H9 (cell line): ENCODE data around the gene SLC9A9. TPM values are rescaled to one million over a fixed set of nuclear protein-coding genes. Genes with fewer than 3 reads are reported as not detected.

Experiments used
- DNase-seq: peaks from one replicate; pipeline ENCODE4 v3.0.0-alpha.2; 2017
- H2AFZ ChIP-seq: one replicate; pipeline ENCODE4 v1.6.1; 2013; ENCODE audit warnings: mild to moderate bottlenecking, low read length, control low read depth, moderate library complexity
- H2AK5ac ChIP-seq: 2 replicates; pipeline ENCODE4 v1.6.1; 2013; ENCODE audit warnings: low read length, control low read depth, mixed read lengths; ENCODE audit not compliant: insufficient read length
- H2BK120ac ChIP-seq: one replicate; pipeline ENCODE4 v1.6.1; 2013; ENCODE audit warnings: low read depth, mild to moderate bottlenecking, low read length, control low read depth, inconsistent platforms; ENCODE audit not compliant: poor library complexity, severe bottlenecking
- H2BK12ac ChIP-seq: 2 replicates; pipeline ENCODE4 v1.6.1; 2013; ENCODE audit warnings: low read length, control low read depth, mixed read lengths, low read depth; ENCODE audit not compliant: insufficient read length
- H2BK15ac ChIP-seq: 2 replicates; pipeline ENCODE4 v1.6.1; 2013; ENCODE audit warnings: low read depth, low read length, control low read depth
- H2BK20ac ChIP-seq: one replicate; pipeline ENCODE4 v1.6.1; 2013; ENCODE audit warnings: low read depth, mild to moderate bottlenecking, low read length, control low read depth, inconsistent platforms; ENCODE audit not compliant: poor library complexity, severe bottlenecking
- H2BK5ac ChIP-seq: 2 replicates; pipeline ENCODE4 v1.6.1; 2013; ENCODE audit warnings: low read length, control low read depth, mixed read lengths; ENCODE audit not compliant: insufficient read length
- H3K14ac ChIP-seq: 2 replicates; pipeline ENCODE4 v1.6.1; 2013; ENCODE audit warnings: low read length, control low read depth; ENCODE audit not compliant: insufficient read depth
- H3K18ac ChIP-seq: 2 replicates; pipeline ENCODE4 v1.6.1; 2013; ENCODE audit warnings: low read depth, mild to moderate bottlenecking, mixed read lengths, low read length, control low read depth; ENCODE audit not compliant: insufficient read length
- H3K23ac ChIP-seq: 2 replicates; pipeline ENCODE4 v1.6.1; 2013; ENCODE audit warnings: low read length, control low read depth, mixed read lengths, low read depth; ENCODE audit not compliant: insufficient read length
- H3K23me2 ChIP-seq: 2 replicates; pipeline ENCODE4 v1.6.1; 2013; ENCODE audit warnings: low read depth, mild to moderate bottlenecking, mixed read lengths, low read length, control low read depth; ENCODE audit not compliant: insufficient read length, poor library complexity, severe bottlenecking
- H3K27ac ChIP-seq: 2 replicates; pipeline ENCODE4 v1.5.1; 2013; ENCODE audit warnings: low read length, control low read depth, mixed read lengths, low read depth; ENCODE audit not compliant: insufficient read length
- H3K27me3 ChIP-seq: 2 replicates; pipeline ENCODE4 v1.6.1; 2013; ENCODE audit warnings: low read length, control low read depth, inconsistent platforms; ENCODE audit not compliant: insufficient read depth
- H3K4ac ChIP-seq: 2 replicates; pipeline ENCODE4 v1.6.1; 2013; ENCODE audit warnings: low read depth, mild to moderate bottlenecking, control low read depth, inconsistent platforms, low read length, moderate library complexity
- H3K4me1 ChIP-seq: 2 replicates; pipeline ENCODE4 v1.6.1; 2013; ENCODE audit warnings: low read length, control low read depth, inconsistent platforms; ENCODE audit not compliant: insufficient read depth
- H3K4me2 ChIP-seq: 2 replicates; pipeline ENCODE4 v1.6.1; 2013; ENCODE audit warnings: low read length, control low read depth, mixed read lengths; ENCODE audit not compliant: insufficient read length, insufficient read depth
- H3K56ac ChIP-seq: 2 replicates; pipeline ENCODE4 v1.6.1; 2013; ENCODE audit warnings: low read depth, mild to moderate bottlenecking, mixed read lengths, low read length, control low read depth; ENCODE audit not compliant: insufficient read length
- H3K79me1 ChIP-seq: 2 replicates; pipeline ENCODE4 v1.6.1; 2013; ENCODE audit warnings: low read depth, mild to moderate bottlenecking, moderate library complexity, low read length, control low read depth, inconsistent platforms; ENCODE audit not compliant: insufficient read depth, poor library complexity, severe bottlenecking
- H3K79me2 ChIP-seq: 2 replicates; pipeline ENCODE4 v1.6.1; 2013; ENCODE audit warnings: low read length, control low read depth, inconsistent platforms; ENCODE audit not compliant: insufficient read depth
- H3K9ac ChIP-seq: 2 replicates; pipeline ENCODE4 v1.6.1; 2013; ENCODE audit warnings: low read length, control low read depth, mixed read lengths; ENCODE audit not compliant: insufficient read length; ENCODE audit errors: extremely low read depth
- H3K9me3 ChIP-seq: one replicate; pipeline ENCODE4 v1.6.1; 2013; ENCODE audit warnings: low read depth, low read length, inconsistent platforms; ENCODE audit not compliant: control insufficient read depth
- H3T11ph ChIP-seq: one replicate; pipeline ENCODE4 v1.6.1; 2013; ENCODE audit warnings: mild to moderate bottlenecking, low read length, control low read depth, inconsistent platforms
- H4K20me1 ChIP-seq: one replicate; pipeline ENCODE4 v1.6.1; 2013; ENCODE audit not compliant: control insufficient read depth, insufficient read length, insufficient read depth
- H4K5ac ChIP-seq: 2 replicates; pipeline ENCODE4 v1.6.1; 2013; ENCODE audit warnings: low read depth, mild to moderate bottlenecking, mixed read lengths, low read length, control low read depth; ENCODE audit not compliant: insufficient read length
- H4K8ac ChIP-seq: replicated peaks from 2 replicates; pipeline ENCODE4 v1.6.1; 2013; ENCODE audit warnings: low read length, control low read depth, mixed read lengths, low read depth; ENCODE audit not compliant: insufficient read length
- H4K91ac ChIP-seq: 2 replicates; pipeline ENCODE4 v1.6.1; 2013; ENCODE audit warnings: low read depth, mild to moderate bottlenecking, moderate library complexity, mixed read lengths, low read length, control low read depth; ENCODE audit not compliant: insufficient read length
- H3K27ac Mint-ChIP-seq, 3 experiments: 2 replicates in 2 of 3; 3 replicates in 1 of 3; pipeline ENCODE4 v1.8.0; 2020 to 2021; ENCODE audit warnings: mixed read lengths in 3 of 3, mild to moderate bottlenecking in 1 of 3, moderate library complexity in 1 of 3
- H3K27me3 Mint-ChIP-seq: 2 replicates; pipeline ENCODE4 v1.8.0; 2021; ENCODE audit warnings: low read depth, mild to moderate bottlenecking, moderate library complexity, mixed read lengths
- H3K36me3 Mint-ChIP-seq, 3 experiments: 2 replicates in 2 of 3; 3 replicates in 1 of 3; pipeline ENCODE4 v1.8.0; 2020 to 2021; ENCODE audit warnings: low read depth in 3 of 3, mixed read lengths in 3 of 3; ENCODE audit not compliant: insufficient read depth in 1 of 3
- H3K4me1 Mint-ChIP-seq, 2 experiments: 2 replicates each; pipeline ENCODE4 v1.8.0; 2020; ENCODE audit warnings: mixed read lengths in 2 of 2
- H3K4me3 Mint-ChIP-seq, 2 experiments: 2 replicates in 1 of 2; 3 replicates in 1 of 2; pipeline ENCODE4 v1.8.0; 2020 to 2021; ENCODE audit warnings: mild to moderate bottlenecking in 2 of 2, mixed read lengths in 2 of 2, moderate library complexity in 1 of 2
- H3K9me3 Mint-ChIP-seq, 2 experiments: 2 replicates in 1 of 2; 3 replicates in 1 of 2; pipeline ENCODE4 v1.8.0; 2020; ENCODE audit warnings: mild to moderate bottlenecking in 2 of 2, mixed read lengths in 2 of 2, moderate library complexity in 1 of 2
- CTCF ChIP-seq: fragments of 200-600 bp; sonication (generic); conservative IDR thresholded peaks from 3 replicates; pipeline ENCODE4 v1.8.0; 2021; ENCODE audit warnings: antibody characterized with exemption, mild to moderate bottlenecking
- WGBS: extraction: QIAGEN DNeasy Blood & Tissue Kit; methylation state at CpG from one replicate; pipeline ENCODE4 v1.1.7; 2013; ENCODE audit warnings: missing lambda C conversion rate, low lambda C conversion rate, mixed read lengths; ENCODE audit not compliant: insufficient read length; ENCODE audit errors: extremely low coverage; 5-methylcytosine and 5-hydroxymethylcytosine counted together
- total RNA-seq: library from RNA; stranded (reverse); gene quantifications from 2 replicates; pipeline ENCODE4 v1.2.1, GENCODE V29; 2021

The SLC9A9 gene
- total RNA-seq, 1 experiment from 2014 or later, result 0.35 TPM

GRCh38 chr3:143888846-143889245, 40.6 kb upstream of the SLC9A9 start:
- no peak overlapping the region for H4K91ac ChIP-seq
- H2BK12ac ChIP-seq, result no peak overlapping the region
- H3K79me2 ChIP-seq, result no peaks in the 10 kb centered on the region
- H3K18ac ChIP-seq, result no peak overlapping the region
- no CpG with 5 or more reads among the region's 2 CpGs for WGBS
- peaks cover 0 to 2% (median 0%) of the 10 kb centered on the region in 3 experiments; a peak in 1 of 7 replicates for H3K36me3 Mint-ChIP-seq
- no peak for TF ChIP-seq CTCF
- H3T11ph ChIP-seq, result no peak overlapping the region
- no peak overlapping the region for H3K4ac ChIP-seq
- peaks cover 4% of the 10 kb centered on the region; the same call in 1 of the 2 replicates for H3K4me1 ChIP-seq
- no peaks in the 10 kb centered on the region for H3K27me3 ChIP-seq
- H3K4me3 Mint-ChIP-seq, result peak overlapping the region in 1 of 2 experiments; percentile 12; a peak in 1 of 5 replicates
- no peak overlapping the region for H2BK120ac ChIP-seq
- peaks cover 22 to 29% of the 10 kb centered on the region in 2 experiments for H3K4me1 Mint-ChIP-seq
- peak overlapping the region; percentile 13 for H3K4me2 ChIP-seq
- no peaks in the 10 kb centered on the region for H4K20me1 ChIP-seq
- no peak overlapping the region for H3K27ac ChIP-seq
- H3K27me3 Mint-ChIP-seq, result peaks cover 2% of the 10 kb centered on the region; the same call in 1 of the 2 replicates
- no peak overlapping the region for H3K23ac ChIP-seq
- H4K8ac ChIP-seq, result no peak overlapping the region
- no peak overlapping the region for H2AK5ac ChIP-seq
- H2BK5ac ChIP-seq, result no peak overlapping the region
- no peak for DNase-seq
- no peak overlapping the region for H3K56ac ChIP-seq
- H2AFZ ChIP-seq, result no peak overlapping the region
- no peak overlapping the region for H2BK15ac ChIP-seq
- H2BK20ac ChIP-seq, result no peak overlapping the region
- no peak overlapping the region for H3K9ac ChIP-seq
- no peak overlapping the region for H4K5ac ChIP-seq
- peak overlapping the region; percentile 21 to 32 (median 24); a peak in 4 of 7 replicates for H3K27ac Mint-ChIP-seq
- H3K79me1 ChIP-seq, result no peaks in the 10 kb centered on the region
- H3K23me2 ChIP-seq, result no peaks in the 10 kb centered on the region
- H3K9me3 ChIP-seq, result no peaks in the 10 kb centered on the region
- no peak overlapping the region for H3K14ac ChIP-seq
- H3K9me3 Mint-ChIP-seq, result peaks cover 1 to 4% of the 10 kb centered on the region in 2 experiments; a peak in 3 of 5 replicates
